Posterior vena cava (tissue), 2 donors: Measurements from ENCODE around the gene TRIM2. TPM values are rescaled to one million over a fixed set of nuclear protein-coding genes. Genes with fewer than 3 reads are reported as not detected.

Source experiments
- DNase-seq: peaks from one replicate; pipeline ENCODE4 v3.0.0-alpha.2; 2020; ENCODE audit warnings: low spot score
- intact Hi-C, 2 donors: fragments of 100-400 bp; cut with DNase I; formaldehyde crosslinking; loops; one replicate each; pipeline versions ENCODE4 v1.14.1 to v1.14.2; 2022 to 2023
- total RNA-seq, 2 donors: library from RNA; stranded (reverse); fragmentation: NEBNext Ultra II Directional; extraction: Animal tissue kit (Norgen Biotek cat#: 25700); gene quantifications; one replicate each; pipeline ENCODE4 v1.2.1, GENCODE V29; 2021
- donor health status: DM: yes; HTN: yes; CAD: no.
- donor health status: DM: yes; HTN: yes; CAD: no.

TRIM2 gene
- total RNA-seq, 2 donors from 2014 or later: 28.2 to 29.1 TPM

- intact Hi-C loops: no loop called here
- no peak for DNase-seq
Measured at GRCh38 chr4:153242839-153243324, 38.6 kb downstream of the TRIM2 start.

- intact Hi-C loops: no loop called here
- no peak for DNase-seq
Measured at GRCh38 chr4:153243468-153243867, 39.2 kb downstream of the TRIM2 start.

GRCh38 chr4:153244969-153245368 is 40.7 kb downstream of the TRIM2 start:
- intact Hi-C loops: no loop called here
- DNase-seq: no peak

- intact Hi-C loops: no loop called here
- DNase-seq: no peak
Measured at GRCh38 chr4:153245775-153246174, 41.5 kb downstream of the TRIM2 start.

- intact Hi-C loops: no loop called here
- no peak for DNase-seq
Measured at GRCh38 chr4:153246446-153247115, 42.3 kb downstream of the TRIM2 start.

GRCh38 chr4:153247116-153247490 is 42.9 kb downstream of the TRIM2 start:
- DNase-seq: no peak
- intact Hi-C loops: no loop called here

- no peak for DNase-seq
- intact Hi-C loops: no loop called here
Measured at GRCh38 chr4:153248641-153249198, 44.5 kb downstream of the TRIM2 start.

- intact Hi-C loops: no loop called here
- DNase-seq: peak; percentile 91
Measured at GRCh38 chr4:153249199-153250041, 45.2 kb downstream of the TRIM2 start.

- intact Hi-C loops: no loop called here
- no peak for DNase-seq
Measured at GRCh38 chr4:153252122-153252521, 47.9 kb downstream of the TRIM2 start.

- DNase-seq: no peak
- intact Hi-C loops: loop anchor here in 1 of 2 donors (5.0 kb wide), 1 partner anchor 828 kb away; no protein-coding TSS in a partner anchor
Measured at GRCh38 chr4:153255233-153255632, 51.0 kb downstream of the TRIM2 start.

- intact Hi-C loops: loop anchor here in 1 of 2 donors (5.0 kb wide), 1 partner anchor 830 kb away; no protein-coding TSS in a partner anchor
- DNase-seq: peak; percentile 81
Measured at GRCh38 chr4:153257151-153257620, 52.9 kb downstream of the TRIM2 start.

GRCh38 chr4:153257991-153258390 is 53.7 kb downstream of the TRIM2 start:
- DNase-seq: no peak
- intact Hi-C loops: loop anchor here in 1 of 2 donors (5.0 kb wide), 1 partner anchor 831 kb away; no protein-coding TSS in a partner anchor

GRCh38 chr4:153258750-153259149 is 54.5 kb downstream of the TRIM2 start:
- DNase-seq: no peak
- intact Hi-C loops: loop anchor here in 1 of 2 donors (5.0 kb wide), 1 partner anchor 831 kb away; no protein-coding TSS in a partner anchor

GRCh38 chr4:153259661-153260060 is 55.4 kb downstream of the TRIM2 start:
- DNase-seq: no peak
- intact Hi-C loops: loop anchor here in 1 of 2 donors (1.0 to 5.0 kb wide), 2 partner anchors 25 to 832 kb away; no protein-coding TSS in a partner anchor

- intact Hi-C loops: loop anchor here in 1 of 2 donors (1.0 kb wide), 1 partner anchor 26 kb away; no protein-coding TSS in a partner anchor
- DNase-seq: no peak
Measured at GRCh38 chr4:153260132-153260531, 55.9 kb downstream of the TRIM2 start.

GRCh38 chr4:153260553-153261300 is 56.5 kb downstream of the TRIM2 start:
- DNase-seq: no peak
- intact Hi-C loops: loop anchor here in 1 of 2 donors (1.0 kb wide), 1 partner anchor 26 kb away; no protein-coding TSS in a partner anchor

GRCh38 chr4:153261461-153261860 is 57.2 kb downstream of the TRIM2 start:
- DNase-seq: no peak

GRCh38 chr4:153261914-153262313 is 57.7 kb downstream of the TRIM2 start:
- intact Hi-C loops: no loop called here
- no peak for DNase-seq

More at GRCh38 chr4:153261461-153261860, 57.2 kb downstream of the TRIM2 start:
- intact Hi-C loops: no loop called here
